Spleen (tissue), 11 donors: ENCODE data around the gene CPNE9. TPM values are rescaled to one million over a fixed set of nuclear protein-coding genes. Genes with fewer than 3 reads are reported as not detected.
A peak's percentile ranks its signal among the peaks of the same experiment; 100 is the strongest.

Source experiments
- DNase-seq: peaks from one replicate; pipeline ENCODE4 v3.0.0-alpha.2; 2020
- H3K27ac ChIP-seq, 8 donors: fragments of 200-600 bp; sonication (generic) in 7 of 8; 1 replicate in 4 of 8; 2 replicates in 4 of 8; pipeline versions ENCODE4 v1.5.0 to v1.8.0; 2016 to 2021; ENCODE audit warnings: inconsistent platforms in 4 of 8, mild to moderate bottlenecking in 4 of 8, moderate library complexity in 1 of 8
- H3K27me3 ChIP-seq, 7 donors: fragments of 200-600 bp; sonication (generic) in 6 of 7; replicated peaks in 1 of 7; 1 replicate in 4 of 7; 2 replicates in 3 of 7; pipeline versions ENCODE4 v1.5.0 to v1.8.0; 2016 to 2021; ENCODE audit warnings: inconsistent platforms in 3 of 7, mild to moderate bottlenecking in 1 of 7
- H3K36me3 ChIP-seq, 6 donors: fragments of 200-600 bp; sonication (generic) in 5 of 6; 1 replicate in 4 of 6; 2 replicates in 2 of 6; pipeline versions ENCODE4 v1.5.0 to v1.8.0; 2016 to 2021; ENCODE audit warnings: inconsistent platforms in 2 of 6
- H3K4me1 ChIP-seq, 6 donors: fragments of 200-600 bp; sonication (generic) in 5 of 6; 1 replicate in 3 of 6; 2 replicates in 3 of 6; pipeline versions ENCODE4 v1.5.0 to v1.8.0; 2016 to 2021; ENCODE audit warnings: inconsistent platforms in 3 of 6
- H3K4me3 ChIP-seq, 8 donors: fragments of 200-600 bp; sonication (generic) in 7 of 8; 1 replicate in 4 of 8; 2 replicates in 4 of 8; pipeline versions ENCODE4 v1.5.0 to v1.8.0; 2016 to 2021; ENCODE audit warnings: inconsistent platforms in 4 of 8, mild to moderate bottlenecking in 4 of 8, moderate library complexity in 2 of 8
- H3K9me3 ChIP-seq, 8 donors: fragments of 200-600 bp; sonication (generic) in 7 of 8; 1 replicate in 4 of 8; 2 replicates in 4 of 8; pipeline versions ENCODE4 v1.5.0 to v1.8.0; 2016 to 2021; ENCODE audit warnings: inconsistent platforms in 4 of 8
- POLR2A ChIP-seq, 3 donors: fragments of 450-650 bp; IDR thresholded peaks; one replicate each; pipeline ENCODE4 v1.5.1; 2017; ENCODE audit warnings: antibody characterized with exemption in 3 of 3, mild to moderate bottlenecking in 1 of 3
- POLR2AphosphoS5 ChIP-seq, 3 donors: sonication (generic); formaldehyde crosslinking; IDR thresholded peaks; one replicate each; pipeline ENCODE4 v1.5.1; 2017; ENCODE audit warnings: antibody characterized with exemption in 3 of 3
- WGBS, 5 donors: extraction: QIAGEN DNeasy Blood & Tissue Kit in 3 of 5; methylation state at CpG; one replicate each; pipeline versions ENCODE4 v1.1.5 to v1.1.7; 2013 to 2018; 5-methylcytosine and 5-hydroxymethylcytosine counted together
- intact Hi-C: fragments of 100-400 bp; cut with DNase I; formaldehyde crosslinking; loops from one replicate; pipeline ENCODE4 v1.15.0; 2023; ENCODE audit warnings: low total_unique reads
- polyA plus RNA-seq, 3 donors: library from polyadenylated mRNA; stranded (reverse); fragments of 200-250 nt; gene quantifications; one replicate each; pipeline ENCODE4 v1.2.1, GENCODE V29; 2013
- total RNA-seq, 7 donors: library from RNA; depleted of rRNA in 3 of 7; stranded (reverse); fragments of >200 nt in 3 of 7; fragmentation: NEBNext Ultra II Directional in 4 of 7; extraction: Animal tissue kit (Norgen Biotek cat#: 25700) in 4 of 7; gene quantifications; one replicate each; pipeline versions ENCODE4 v1.1.0 to v1.2.1, GENCODE V29; 2016 to 2021
- TF ChIP-seq, protein P1 (sequence below), 11 experiments: fragments of 200-600 bp in 7 of 11; fragments of 450-650 bp in 4 of 11; sonication (generic) in 4 of 11; IDR thresholded peaks in 8 of 11; conservative IDR thresholded peaks in 3 of 11; 1 replicate in 7 of 11; 2 replicates in 4 of 11; pipeline versions ENCODE4 v1.4.0 to v1.8.0; 2016 to 2021; ENCODE audit warnings: antibody characterized with exemption in 11 of 11, inconsistent platforms in 4 of 11, mild to moderate bottlenecking in 1 of 11
- donor health status: healthy with polysubstance abuse.
- donor health status: DM: no; HTN: no; CAD: no; lungs with moderate emphysema.
- donor health status: DM: no; HTN: no; CAD: no.
- donor health status: Bipolar disorder and iron deficiency.
- donor health status: healthy.
- donor health status: DM: no; HTN: no; CAD: no.
- donor health status: DM: yes; HTN: yes; CAD: no.

Gene CPNE9
- total and polyA plus RNA-seq, 10 donors, result 0.15 to 0.63 (median 0.20) TPM; not detected in 6

DNA sequence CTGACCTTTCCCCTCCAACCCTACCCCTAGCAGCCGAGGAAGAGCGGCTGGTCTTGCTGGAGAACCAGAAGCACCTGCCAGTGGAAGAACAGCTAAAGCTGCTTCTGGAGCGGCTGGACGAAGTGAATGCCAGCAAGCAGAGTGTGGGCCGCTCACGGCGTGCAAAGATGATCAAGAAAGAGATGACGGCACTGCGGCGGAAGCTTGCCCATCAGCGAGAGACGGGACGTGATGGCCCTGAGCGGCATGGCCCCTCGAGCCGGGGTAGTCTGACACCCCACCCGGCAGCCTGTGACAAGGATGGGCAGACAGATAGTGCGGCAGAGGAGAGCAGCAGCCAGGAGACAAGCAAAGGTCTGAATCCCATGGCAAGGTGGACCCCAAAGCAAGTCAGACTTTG is 39.9 kb downstream of the CPNE9 start:
- DNase-seq, result no peak
- no peak overlapping the region for H3K4me3 ChIP-seq
- intact Hi-C loops, result no loop called here
- H3K27me3 ChIP-seq, result no peaks in the 10 kb centered on the region
- peaks cover 0 to 7% (median under 1%) of the 10 kb centered on the region in 6 donors for H3K4me1 ChIP-seq
- TF ChIP-seq POLR2AphosphoS5 (IDR thresholded peaks at IDR 0.05), result peak in 2 of 3 donors; percentile 8 to 51
- TF ChIP-seq, protein P1, sequence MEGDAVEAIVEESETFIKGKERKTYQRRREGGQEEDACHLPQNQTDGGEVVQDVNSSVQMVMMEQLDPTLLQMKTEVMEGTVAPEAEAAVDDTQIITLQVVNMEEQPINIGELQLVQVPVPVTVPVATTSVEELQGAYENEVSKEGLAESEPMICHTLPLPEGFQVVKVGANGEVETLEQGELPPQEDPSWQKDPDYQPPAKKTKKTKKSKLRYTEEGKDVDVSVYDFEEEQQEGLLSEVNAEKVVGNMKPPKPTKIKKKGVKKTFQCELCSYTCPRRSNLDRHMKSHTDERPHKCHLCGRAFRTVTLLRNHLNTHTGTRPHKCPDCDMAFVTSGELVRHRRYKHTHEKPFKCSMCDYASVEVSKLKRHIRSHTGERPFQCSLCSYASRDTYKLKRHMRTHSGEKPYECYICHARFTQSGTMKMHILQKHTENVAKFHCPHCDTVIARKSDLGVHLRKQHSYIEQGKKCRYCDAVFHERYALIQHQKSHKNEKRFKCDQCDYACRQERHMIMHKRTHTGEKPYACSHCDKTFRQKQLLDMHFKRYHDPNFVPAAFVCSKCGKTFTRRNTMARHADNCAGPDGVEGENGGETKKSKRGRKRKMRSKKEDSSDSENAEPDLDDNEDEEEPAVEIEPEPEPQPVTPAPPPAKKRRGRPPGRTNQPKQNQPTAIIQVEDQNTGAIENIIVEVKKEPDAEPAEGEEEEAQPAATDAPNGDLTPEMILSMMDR (IDR thresholded peaks at IDR 0.05 in 8 of 11, conservative IDR thresholded peaks at IDR 0.05 in 3 of 11), result no peak
- H3K27ac ChIP-seq, result no peak overlapping the region
- H3K36me3 ChIP-seq, result peaks cover 14 to 100% (median 95%) of the 10 kb centered on the region in 6 donors
- no peaks in the 10 kb centered on the region for H3K9me3 ChIP-seq
- WGBS, 5 donors, result 95 to 98% (median 97%) methylated on average over 15 to 18 of the region's 18 CpGs

DNA sequence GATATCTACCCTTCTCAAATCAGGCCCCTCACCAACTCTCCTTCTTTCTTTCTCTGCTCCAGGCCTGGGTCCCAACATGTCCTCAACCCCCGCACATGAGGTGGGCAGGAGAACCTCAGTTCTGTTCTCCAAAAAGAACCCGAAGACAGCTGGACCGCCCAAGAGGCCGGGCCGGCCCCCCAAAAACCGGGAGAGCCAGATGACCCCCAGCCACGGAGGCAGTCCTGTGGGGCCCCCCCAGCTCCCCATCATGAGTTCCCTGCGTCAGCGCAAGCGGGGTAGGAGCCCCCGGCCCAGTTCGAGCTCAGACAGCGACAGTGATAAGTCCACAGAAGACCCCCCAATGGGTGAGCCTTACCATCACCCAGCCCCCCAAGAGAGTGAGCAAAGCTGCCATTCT is 40.5 kb downstream of the CPNE9 start:
- H3K9me3 ChIP-seq, result no peaks in the 10 kb centered on the region
- H3K27me3 ChIP-seq, result no peaks in the 10 kb centered on the region
- H3K27ac ChIP-seq, result no peak overlapping the region
- H3K4me3 ChIP-seq, result no peak overlapping the region
- H3K4me1 ChIP-seq, result peaks cover 2 to 12% (median 5%) of the 10 kb centered on the region in 6 donors
- WGBS, 5 donors, result 91 to 97% (median 96%) methylated on average over 13 of the region's 13 CpGs
- DNase-seq, result no peak
- peaks cover 14 to 96% (median 89%) of the 10 kb centered on the region in 6 donors for H3K36me3 ChIP-seq
- intact Hi-C loops, result no loop called here
- TF ChIP-seq POLR2A (IDR thresholded peaks at IDR 0.05), result no peak
- TF ChIP-seq POLR2AphosphoS5 (IDR thresholded peaks at IDR 0.05), result no peak
- TF ChIP-seq, protein P1 (IDR thresholded peaks at IDR 0.05 in 8 of 11, conservative IDR thresholded peaks at IDR 0.05 in 3 of 11), result no peak

DNA sequence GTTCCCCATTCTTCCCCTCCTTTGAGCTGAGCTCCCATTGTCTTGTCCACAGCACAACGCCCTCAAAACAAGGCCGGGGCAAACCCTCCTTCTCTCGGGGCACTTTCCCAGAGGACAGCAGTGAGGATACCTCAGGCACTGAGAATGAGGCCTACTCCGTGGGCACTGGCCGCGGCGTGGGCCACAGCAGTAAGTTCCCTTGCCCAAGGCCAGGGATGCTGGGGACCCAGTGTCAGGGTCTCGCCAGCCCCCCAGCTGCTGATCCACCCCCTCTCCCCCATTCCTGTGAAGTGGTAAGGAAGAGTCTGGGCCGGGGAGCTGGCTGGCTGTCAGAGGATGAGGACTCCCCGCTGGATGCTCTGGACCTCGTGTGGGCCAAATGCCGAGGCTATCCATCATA is 41.9 kb downstream of the CPNE9 start:
- no peaks in the 10 kb centered on the region for H3K9me3 ChIP-seq
- peaks cover 6 to 23% (median 11%) of the 10 kb centered on the region in 6 donors for H3K4me1 ChIP-seq
- H3K27ac ChIP-seq, result no peak overlapping the region
- TF ChIP-seq POLR2AphosphoS5 (IDR thresholded peaks at IDR 0.05), result peak in 2 of 3 donors; percentile 9 to 40
- TF ChIP-seq, protein P1 (IDR thresholded peaks at IDR 0.05 in 8 of 11, conservative IDR thresholded peaks at IDR 0.05 in 3 of 11), result no peak
- WGBS, 5 donors, result 91 to 96% (median 94%) methylated on average over 11 to 12 of the region's 12 CpGs
- H3K4me3 ChIP-seq, result no peak overlapping the region
- no peak for DNase-seq
- no peaks in the 10 kb centered on the region for H3K27me3 ChIP-seq
- intact Hi-C loops, result no loop called here
- peaks cover 10 to 82% (median 76%) of the 10 kb centered on the region in 6 donors for H3K36me3 ChIP-seq

DNA sequence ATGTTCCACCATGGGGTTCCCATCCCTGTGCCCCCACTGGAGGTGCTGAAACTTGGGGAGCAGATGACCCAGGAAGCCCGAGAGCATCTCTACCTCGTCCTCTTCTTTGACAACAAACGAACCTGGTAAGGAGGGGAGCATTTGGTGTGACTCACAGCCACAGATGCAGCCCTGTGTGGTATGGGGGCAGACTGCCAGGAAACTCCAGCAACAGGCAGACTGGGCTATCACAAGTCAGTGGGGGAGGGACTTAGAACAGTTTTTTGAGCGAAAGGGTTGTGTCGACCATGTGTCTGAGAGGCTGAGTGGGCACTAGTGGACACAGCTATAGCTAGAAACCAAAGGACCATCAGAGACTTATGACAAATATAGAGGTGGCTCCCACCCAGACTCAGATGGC is 42.7 kb downstream of the CPNE9 start:
- Histone ChIP-seq H3K9me3 (no peaks in the 10 kb centered on the region), H3K4me3 (no peak overlapping the region), H3K36me3 (peaks cover 10 to 75% (median 68%) of the 10 kb centered on the region in 6 donors), H3K27me3 (no peaks in the 10 kb centered on the region), H3K27ac (no peak overlapping the region), H3K4me1 (peaks cover 11 to 31% (median 19%) of the 10 kb centered on the region in 6 donors)
- no peak for DNase-seq
- intact Hi-C loops, result no loop called here
- WGBS, 5 donors, result 64 to 84% (median 81%) methylated on average over 5 of the region's 5 CpGs
- TF ChIP-seq POLR2A (IDR thresholded peaks at IDR 0.05), result no peak
- TF ChIP-seq, protein P1 (IDR thresholded peaks at IDR 0.05 in 8 of 11, conservative IDR thresholded peaks at IDR 0.05 in 3 of 11), result no peak
- no peak for TF ChIP-seq POLR2AphosphoS5 (IDR thresholded peaks at IDR 0.05)
